Measurements from ENCODE around the gene PPIA. TPM values are rescaled to one million over a fixed set of nuclear protein-coding genes. Genes with fewer than 3 reads are reported as not detected.

PPIA gene
- polyA plus RNA-seq, 3 donors = 1,614 to 2,276 (median 2,037) TPM

- Histone ChIP-seq H3K79me2 (ENCODE audit: insufficient read depth, low read length) (peaks cover 42% of the 10 kb centered on the region), H3K27ac (ENCODE audit: low read depth in 1 of 2, low read length in 2 of 2) (no peak overlapping the region), H3K36me3 (replicated peaks in 1 of 2; ENCODE audit: control insufficient read depth in 1 of 2, insufficient read depth in 2 of 2, low read length in 2 of 2) (peaks cover 50 to 52% of the 10 kb centered on the region in 2 donors), H3K4me2 (replicated peaks; ENCODE audit: extremely low read depth, low read length, poor library complexity, severe bottlenecking) (no peak overlapping the region), H4K20me1 (ENCODE audit: insufficient read depth, low read length) (peaks cover 48% of the 10 kb centered on the region), H2AFZ (ENCODE audit: insufficient read depth, low read depth, low read length, poor library complexity, severe bottlenecking) (no peak overlapping the region), H3K9me3 (replicated peaks in 1 of 2; ENCODE audit: control insufficient read depth in 1 of 2, insufficient read depth in 1 of 2, low read length in 2 of 2) (no peaks in the 10 kb centered on the region), H3K27me3 (ENCODE audit: control insufficient read depth in 2 of 2, insufficient read depth in 2 of 2, low read length in 2 of 2) (no peaks in the 10 kb centered on the region), H3K4me1 (ENCODE audit: control insufficient read depth in 1 of 2, insufficient read depth in 2 of 2, low read length in 2 of 2) (no peaks in the 10 kb centered on the region), H3K4me3 (replicated peaks in 1 of 3; ENCODE audit: low read depth in 2 of 3, low read length in 3 of 3) (no peak overlapping the region), H3K9ac (ENCODE audit: insufficient read depth, low read length, poor library complexity, severe bottlenecking) (no peak overlapping the region)
- Mint-ChIP-seq H3K9me3 (no peaks in the 10 kb centered on the region), H3K4me3 (no peak overlapping the region), H3K4me1 (peaks cover 9% of the 10 kb centered on the region), H3K36me3 (peaks cover 30 to 60% of the 10 kb centered on the region in 2 donors), H3K27ac (no peak overlapping the region), H3K27me3 (ENCODE audit: low read depth in 3 of 3) (no peaks in the 10 kb centered on the region)
- intact Hi-C loops (cut with micrococcal nuclease) = loop anchor here (10.0 kb wide), 2 partner anchors 52 to 88 kb away; partner anchors contain the start of gene H2AZ2 (in 1 of the 2)
- DNase-seq = no peak
- WGBS (ENCODE audit: insufficient coverage) = 99% methylated on average over 10 of the region's 12 CpGs
- no peak for TF ChIP-seq CTCF (IDR thresholded peaks at IDR 0.05)
Observed at GRCh38 chr7:44756904-44757303, 39.6 kb upstream of the PPIA start.

GRCh38 chr7:44757311-44757710, 39.2 kb upstream of the PPIA start:
- H3K27me3 ChIP-seq (ENCODE audit: control insufficient read depth in 2 of 2, insufficient read depth in 2 of 2, low read length in 2 of 2) = no peaks in the 10 kb centered on the region
- H3K9me3 Mint-ChIP-seq = no peaks in the 10 kb centered on the region
- no peak overlapping the region for H3K9ac ChIP-seq (ENCODE audit: insufficient read depth, low read length, poor library complexity, severe bottlenecking)
- peaks cover 54 to 55% of the 10 kb centered on the region in 2 donors for H3K36me3 ChIP-seq (replicated peaks in 1 of 2; ENCODE audit: control insufficient read depth in 1 of 2, insufficient read depth in 2 of 2, low read length in 2 of 2)
- peaks cover 8% of the 10 kb centered on the region for H3K4me1 Mint-ChIP-seq
- peak overlapping the region in 1 of 7 donors; percentile 57 for H3K27ac Mint-ChIP-seq
- H3K27me3 Mint-ChIP-seq (ENCODE audit: low read depth in 3 of 3) = no peaks in the 10 kb centered on the region
- no peak overlapping the region for H3K27ac ChIP-seq (ENCODE audit: low read depth in 1 of 2, low read length in 2 of 2)
- no peak for TF ChIP-seq CTCF (IDR thresholded peaks at IDR 0.05)
- H3K4me3 ChIP-seq (replicated peaks in 1 of 3; ENCODE audit: low read depth in 2 of 3, low read length in 3 of 3) = no peak overlapping the region
- no peak overlapping the region for H3K4me3 Mint-ChIP-seq
- intact Hi-C loops (cut with micrococcal nuclease) = loop anchor here (10.0 kb wide), 2 partner anchors 53 to 87 kb away; partner anchors contain the start of gene H2AZ2 (in 1 of the 2)
- H3K4me1 ChIP-seq (ENCODE audit: control insufficient read depth in 1 of 2, insufficient read depth in 2 of 2, low read length in 2 of 2) = no peaks in the 10 kb centered on the region
- peaks cover 33 to 63% of the 10 kb centered on the region in 2 donors for H3K36me3 Mint-ChIP-seq
- H4K20me1 ChIP-seq (ENCODE audit: insufficient read depth, low read length) = peaks cover 45% of the 10 kb centered on the region
- DNase-seq = no peak
- no peak overlapping the region for H3K4me2 ChIP-seq (replicated peaks; ENCODE audit: extremely low read depth, low read length, poor library complexity, severe bottlenecking)
- H2AFZ ChIP-seq (ENCODE audit: insufficient read depth, low read depth, low read length, poor library complexity, severe bottlenecking) = no peak overlapping the region
- no peaks in the 10 kb centered on the region for H3K9me3 ChIP-seq (replicated peaks in 1 of 2; ENCODE audit: control insufficient read depth in 1 of 2, insufficient read depth in 1 of 2, low read length in 2 of 2)
- H3K79me2 ChIP-seq (ENCODE audit: insufficient read depth, low read length) = peaks cover 38% of the 10 kb centered on the region
- WGBS (ENCODE audit: insufficient coverage) = 99% methylated on average over 10 of the region's 10 CpGs
